PC-9 (cell line): ENCODE measurements around the gene EML1.

Experiments used
- CTCF ChIP-seq: fragments of 200-600 bp; sonication (generic); conservative IDR thresholded peaks from 2 replicates; pipeline ENCODE4 v1.6.1; 2017; ENCODE audit warnings: mixed run types, antibody characterized with exemption, mild to moderate bottlenecking, moderate library complexity
- EZH2 ChIP-seq: fragments of 200-600 bp; sonication (generic); IDR thresholded peaks from 2 replicates; pipeline ENCODE4 v1.8.0; 2017; ENCODE audit warnings: antibody characterized with exemption, low read depth

- TF ChIP-seq CTCF, result no peak
- TF ChIP-seq EZH2, result no peak
Measured at GRCh38 chr14:99971941-99972747, 178.9 kb downstream of the EML1 start.
